Pancreas (tissue), 10 donors: ENCODE results near the gene TMEM11. TPM values are rescaled to one million over a fixed set of nuclear protein-coding genes. Genes with fewer than 3 reads are reported as not detected.
A peak's percentile ranks its signal among the peaks of the same experiment; 100 is the strongest.

Experiments
- ATAC-seq, 4 donors: fragments of 200-7000 bp; cut with Tn5 transposase; one replicate each; pipeline versions ENCODE4 v1.8.0 to v1.9.1; 2020; ENCODE audit warnings: mild to moderate bottlenecking in 4 of 4, moderate library complexity in 4 of 4
- DNase-seq, 6 donors: peaks; one replicate each; pipeline ENCODE4 v3.0.0-alpha.2; 2020
- FAIRE-seq: peaks from 2 replicates; lab custom pipeline; 2012; peaks lifted over from hg19 to GRCh38; lab: Jason Lieb, UNC
- H3K27ac ChIP-seq, 4 donors: fragments of 200-600 bp; sonication (generic); 1 replicate in 3 of 4; 2 replicates in 1 of 4; pipeline versions ENCODE4 v1.5.0 to v1.8.0; 2020
- H3K27me3 ChIP-seq, 4 donors: fragments of 200-600 bp; one replicate each; pipeline ENCODE4 v1.8.0; 2021
- H3K36me3 ChIP-seq, 3 donors: fragments of 200-600 bp; sonication (generic) in 1 of 3; one replicate each; pipeline versions ENCODE4 v1.5.0 to v1.8.0; 2020 to 2021
- H3K4me1 ChIP-seq, 3 donors: fragments of 200-600 bp; one replicate each; pipeline ENCODE4 v1.8.0; 2021
- H3K4me3 ChIP-seq, 4 donors: fragments of 200-600 bp; sonication (generic) in 2 of 4; one replicate each; pipeline versions ENCODE4 v1.5.0 to v1.8.0; 2020 to 2021
- H3K9me3 ChIP-seq, 4 donors: fragments of 200-600 bp; one replicate each; pipeline ENCODE4 v1.8.0; 2021
- WGBS, 2 donors: extraction: QIAGEN DNeasy Blood & Tissue Kit; methylation state at CpG; one replicate each; pipeline ENCODE4 v1.1.7; 2013; 5-methylcytosine and 5-hydroxymethylcytosine counted together
- intact Hi-C, 3 donors: fragments of 100-400 bp; cut with DNase I; formaldehyde crosslinking; loops; one replicate each; pipeline versions ENCODE4 v1.11.1 to v1.14.2; 2022
- polyA plus RNA-seq, 2 donors: library from polyadenylated mRNA; stranded (reverse); fragments of 200-250 nt; gene quantifications; one replicate each; pipeline ENCODE4 v1.2.3, GENCODE V29; 2013
- total RNA-seq, 6 donors: library from RNA; stranded (reverse); fragmentation: NEBNext Ultra II Directional in 4 of 6; extraction: Animal tissue kit (Norgen Biotek cat#: 25700) in 4 of 6; gene quantifications; one replicate each; pipeline versions ENCODE4 v1.2.1 to v1.2.4, GENCODE V29; 2021 to 2023
- TF ChIP-seq, protein P1 (sequence below), 4 donors: fragments of 200-600 bp; sonication (generic) in 3 of 4; IDR thresholded peaks; one replicate each; pipeline versions ENCODE4 v1.5.0 to v1.8.0; 2021; ENCODE audit warnings: antibody characterized with exemption in 4 of 4
- donor health status: healthy with polysubstance abuse.
- donor health status: DM: no; HTN: no; CAD: no; lungs with moderate emphysema.
- donor health status: DM: no; HTN: no; CAD: no.
- donor health status: control.
- donor health status: control.
- donor health status: Bipolar disorder and iron deficiency.
- donor health status: DM: yes; HTN: yes; CAD: no.
- donor health status: DM: no; HTN: no; CAD: no.
- donor health status: DM: no; HTN: no; CAD: no.
- donor health status: DM: yes; HTN: yes; CAD: no.

Gene TMEM11
- total and polyA plus RNA-seq, 8 donors, result 6.1 to 16.0 (median 9.5) TPM

DNA sequence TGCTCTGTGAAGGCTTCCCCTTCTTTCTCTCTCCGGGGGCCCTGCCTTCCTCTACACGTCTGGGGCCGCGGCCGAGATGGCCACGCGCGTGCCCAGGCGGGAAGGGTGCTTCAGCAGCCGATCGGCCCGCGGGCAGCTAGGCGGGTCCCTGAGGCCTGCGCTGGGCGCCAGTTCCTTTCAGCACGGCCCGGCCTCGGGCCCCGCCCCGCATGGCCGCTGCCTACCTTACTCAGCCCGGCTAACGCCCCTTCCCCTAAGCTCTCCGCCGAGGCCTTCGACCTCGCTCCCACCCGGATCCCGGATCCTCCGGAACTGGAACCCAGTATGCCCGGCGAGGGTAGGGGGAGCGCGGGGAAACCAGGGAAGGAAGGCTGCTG is 335 bp downstream of the TMEM11 start:
- peak in 3 of 6 donors; percentile 59 to 83 (median 73) for DNase-seq
- WGBS, 2 donors, result 0% methylated on average over 26 to 35 of the region's 35 CpGs
- Histone ChIP-seq H3K4me3 (peak overlapping the region; percentile 97 to 100 (median 99)), H3K36me3 (no peaks in the 10 kb centered on the region), H3K4me1 (peaks cover 5 to 26% (median 13%) of the 10 kb centered on the region in 3 donors), H3K9me3 (no peaks in the 10 kb centered on the region), H3K27ac (peak overlapping the region; percentile 90 to 97 (median 92)), H3K27me3 (no peaks in the 10 kb centered on the region)
- TF ChIP-seq, protein P1, sequence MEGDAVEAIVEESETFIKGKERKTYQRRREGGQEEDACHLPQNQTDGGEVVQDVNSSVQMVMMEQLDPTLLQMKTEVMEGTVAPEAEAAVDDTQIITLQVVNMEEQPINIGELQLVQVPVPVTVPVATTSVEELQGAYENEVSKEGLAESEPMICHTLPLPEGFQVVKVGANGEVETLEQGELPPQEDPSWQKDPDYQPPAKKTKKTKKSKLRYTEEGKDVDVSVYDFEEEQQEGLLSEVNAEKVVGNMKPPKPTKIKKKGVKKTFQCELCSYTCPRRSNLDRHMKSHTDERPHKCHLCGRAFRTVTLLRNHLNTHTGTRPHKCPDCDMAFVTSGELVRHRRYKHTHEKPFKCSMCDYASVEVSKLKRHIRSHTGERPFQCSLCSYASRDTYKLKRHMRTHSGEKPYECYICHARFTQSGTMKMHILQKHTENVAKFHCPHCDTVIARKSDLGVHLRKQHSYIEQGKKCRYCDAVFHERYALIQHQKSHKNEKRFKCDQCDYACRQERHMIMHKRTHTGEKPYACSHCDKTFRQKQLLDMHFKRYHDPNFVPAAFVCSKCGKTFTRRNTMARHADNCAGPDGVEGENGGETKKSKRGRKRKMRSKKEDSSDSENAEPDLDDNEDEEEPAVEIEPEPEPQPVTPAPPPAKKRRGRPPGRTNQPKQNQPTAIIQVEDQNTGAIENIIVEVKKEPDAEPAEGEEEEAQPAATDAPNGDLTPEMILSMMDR (IDR thresholded peaks at IDR 0.05), result no peak
- peak; percentile 28 to 56 (median 46) for ATAC-seq
- intact Hi-C loops, result no loop called here
- FAIRE-seq, result no peak

DNA sequence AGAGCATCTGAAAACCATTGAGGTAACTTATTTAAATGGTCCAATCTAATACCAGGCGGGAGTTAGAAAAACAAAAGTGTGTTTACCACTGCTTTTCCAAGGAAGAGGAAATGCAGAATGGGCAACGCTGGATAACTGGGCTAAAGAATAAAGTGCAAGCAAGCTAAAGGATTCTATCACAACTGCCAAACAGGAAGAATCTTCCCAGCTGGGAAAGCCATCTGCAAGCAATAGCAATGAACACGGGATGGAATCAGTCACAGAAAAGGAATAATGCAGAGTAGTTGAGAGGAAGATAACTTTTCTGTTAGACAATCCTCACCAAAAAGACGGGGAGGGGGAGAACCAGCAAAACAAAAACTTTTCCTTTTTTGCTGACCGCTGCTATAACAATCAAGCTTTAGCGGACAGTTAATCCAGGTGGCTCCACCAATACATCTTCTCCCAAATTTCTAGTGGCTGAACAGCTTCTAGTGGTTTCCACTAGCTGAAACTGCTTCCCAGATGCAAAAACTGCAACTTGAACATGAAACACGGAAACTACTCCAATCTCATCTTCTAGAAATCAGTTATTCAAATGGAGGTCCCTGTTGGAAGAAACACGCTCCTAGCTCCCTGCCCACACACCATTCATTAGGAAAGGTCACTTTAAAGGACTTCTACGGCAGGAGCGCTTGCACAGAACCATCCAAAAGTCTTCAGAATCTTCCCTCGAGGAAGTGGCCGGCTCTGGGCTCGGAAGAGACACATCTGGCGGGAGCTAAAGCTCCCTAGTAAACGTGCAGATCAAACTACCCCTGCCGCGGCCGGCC is 929 bp downstream of the TMEM11 start:
- TF ChIP-seq, protein P1 (IDR thresholded peaks at IDR 0.05), result no peak
- ATAC-seq (no peak), FAIRE-seq (no peak), DNase-seq (no peak)
- Histone ChIP-seq H3K9me3 (no peaks in the 10 kb centered on the region), H3K36me3 (no peaks in the 10 kb centered on the region), H3K4me1 (peaks cover 5 to 26% (median 13%) of the 10 kb centered on the region in 3 donors), H3K4me3 (peak overlapping the region; percentile 97 to 100 (median 99)), H3K27ac (peak overlapping the region; percentile 90 to 97 (median 92)), H3K27me3 (no peaks in the 10 kb centered on the region)
- intact Hi-C loops, result no loop called here
- 3 to 7% methylated on average over 18 of the region's 18 CpGs for WGBS, 2 donors

DNA sequence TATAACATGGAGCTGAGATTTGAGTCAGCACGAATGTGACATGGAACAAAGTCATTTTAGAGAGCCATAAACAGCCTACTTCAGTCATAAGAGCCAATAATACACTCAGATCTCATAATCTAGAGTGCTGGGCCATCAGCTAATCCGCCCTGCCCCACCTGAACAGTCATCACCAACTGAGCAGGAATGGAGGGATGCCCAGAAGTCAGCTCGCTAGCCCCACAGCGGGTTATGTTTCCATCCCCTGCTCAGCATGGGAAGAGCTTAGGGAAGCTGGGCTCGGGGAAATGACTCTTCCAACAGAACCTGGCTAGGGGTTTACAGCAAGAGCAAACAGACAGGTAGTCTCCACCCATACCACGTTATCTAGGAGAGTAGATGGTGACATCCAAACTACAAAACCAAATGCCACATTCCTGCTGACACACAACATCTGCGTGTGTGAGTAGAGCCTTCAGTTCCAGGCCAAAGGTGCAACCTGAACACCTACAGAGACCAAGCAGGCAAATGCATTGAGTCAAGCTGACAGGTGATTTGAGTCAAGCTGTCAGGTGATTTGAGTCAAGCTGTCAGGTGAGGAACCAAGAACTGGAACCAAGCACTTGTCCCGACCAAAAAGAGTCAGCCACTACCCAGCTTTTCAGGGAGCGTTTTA is 2.0 kb downstream of the TMEM11 start:
- no peaks in the 10 kb centered on the region for H3K27me3 ChIP-seq
- ATAC-seq (no peak), DNase-seq (no peak), FAIRE-seq (no peak)
- peaks cover 5 to 26% (median 13%) of the 10 kb centered on the region in 3 donors for H3K4me1 ChIP-seq
- H3K4me3 ChIP-seq, result no peak overlapping the region
- TF ChIP-seq, protein P1 (IDR thresholded peaks at IDR 0.05), result no peak
- intact Hi-C loops, result no loop called here
- no peaks in the 10 kb centered on the region for H3K9me3 ChIP-seq
- WGBS, 2 donors, result 60 to 66% methylated on average over 9 of the region's 9 CpGs
- H3K36me3 ChIP-seq, result no peaks in the 10 kb centered on the region
- no peak overlapping the region for H3K27ac ChIP-seq

DNA sequence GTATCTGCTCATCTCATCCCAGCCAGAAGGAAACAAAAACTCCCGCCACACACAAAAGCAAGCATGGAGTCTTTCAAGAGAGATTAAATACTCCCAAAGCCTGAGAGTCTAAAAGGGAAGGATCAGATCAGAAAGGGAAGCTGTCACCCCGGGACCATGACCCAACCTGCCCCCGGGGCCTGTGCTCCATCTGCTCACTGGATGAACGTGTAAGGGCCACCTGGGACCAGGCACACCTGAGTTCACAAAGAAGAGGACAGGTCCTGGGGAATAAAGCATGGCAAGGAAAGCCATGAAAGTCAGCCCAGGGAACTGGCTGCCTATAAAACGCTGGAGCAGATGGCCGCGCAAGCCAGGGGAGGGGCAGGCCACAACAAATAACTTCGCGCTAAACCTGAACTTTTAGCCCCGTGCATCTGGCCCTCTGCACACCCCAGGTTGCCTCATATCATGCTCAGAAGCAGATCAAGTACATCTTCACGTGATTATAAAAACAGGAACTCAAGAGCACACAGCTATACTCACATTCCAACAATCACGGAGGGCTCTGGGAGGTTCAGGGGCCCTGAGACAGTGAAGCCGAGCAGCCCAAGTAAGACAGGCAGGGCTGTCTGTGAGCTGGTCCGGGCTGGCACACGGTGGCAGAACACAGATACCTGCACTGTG is 3.4 kb downstream of the TMEM11 start:
- no peak for DNase-seq
- intact Hi-C loops, result no loop called here
- Histone ChIP-seq H3K27ac (no peak overlapping the region), H3K4me3 (no peak overlapping the region), H3K36me3 (no peaks in the 10 kb centered on the region), H3K27me3 (no peaks in the 10 kb centered on the region), H3K9me3 (no peaks in the 10 kb centered on the region), H3K4me1 (peaks cover 5 to 25% (median 13%) of the 10 kb centered on the region in 3 donors)
- FAIRE-seq, result no peak
- no peak for ATAC-seq
- TF ChIP-seq, protein P1 (IDR thresholded peaks at IDR 0.05), result no peak
- WGBS, 2 donors, result 56 to 70% methylated on average over 15 of the region's 15 CpGs
